Measurements from ENCODE around the gene NECTIN1.

DNA sequence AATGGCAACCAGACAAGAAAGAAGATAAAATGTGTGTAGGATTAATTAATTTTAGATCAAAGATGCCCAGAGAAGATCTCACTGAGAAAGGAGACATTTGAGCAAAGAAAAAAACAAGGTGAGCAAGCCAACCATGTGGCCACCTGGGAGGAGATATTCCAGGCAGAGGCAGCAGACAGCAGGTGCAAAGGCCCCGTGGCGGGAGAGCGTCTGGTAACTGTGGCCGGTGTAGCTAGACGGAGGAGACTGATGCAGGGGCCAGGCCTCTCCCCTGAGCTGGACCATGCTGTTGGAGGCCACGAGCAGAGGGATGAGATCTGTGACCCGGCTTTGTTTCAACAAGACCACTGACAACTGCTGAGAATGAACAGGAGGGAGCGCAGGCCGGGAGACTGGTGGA, 23.6 kb downstream of the NECTIN1 start:
- TF ChIP-seq POLR2AphosphoS5 (IDR thresholded peaks at IDR 0.05; ENCODE audit: insufficient read depth in 1 of 2, low read depth in 1 of 2) (no peak), POLR2A (IDR thresholded peaks at IDR 0.05) (no peak)
- TF ChIP-seq, protein P1, sequence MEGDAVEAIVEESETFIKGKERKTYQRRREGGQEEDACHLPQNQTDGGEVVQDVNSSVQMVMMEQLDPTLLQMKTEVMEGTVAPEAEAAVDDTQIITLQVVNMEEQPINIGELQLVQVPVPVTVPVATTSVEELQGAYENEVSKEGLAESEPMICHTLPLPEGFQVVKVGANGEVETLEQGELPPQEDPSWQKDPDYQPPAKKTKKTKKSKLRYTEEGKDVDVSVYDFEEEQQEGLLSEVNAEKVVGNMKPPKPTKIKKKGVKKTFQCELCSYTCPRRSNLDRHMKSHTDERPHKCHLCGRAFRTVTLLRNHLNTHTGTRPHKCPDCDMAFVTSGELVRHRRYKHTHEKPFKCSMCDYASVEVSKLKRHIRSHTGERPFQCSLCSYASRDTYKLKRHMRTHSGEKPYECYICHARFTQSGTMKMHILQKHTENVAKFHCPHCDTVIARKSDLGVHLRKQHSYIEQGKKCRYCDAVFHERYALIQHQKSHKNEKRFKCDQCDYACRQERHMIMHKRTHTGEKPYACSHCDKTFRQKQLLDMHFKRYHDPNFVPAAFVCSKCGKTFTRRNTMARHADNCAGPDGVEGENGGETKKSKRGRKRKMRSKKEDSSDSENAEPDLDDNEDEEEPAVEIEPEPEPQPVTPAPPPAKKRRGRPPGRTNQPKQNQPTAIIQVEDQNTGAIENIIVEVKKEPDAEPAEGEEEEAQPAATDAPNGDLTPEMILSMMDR (IDR thresholded peaks at IDR 0.05) = no peak
